IgD-negative memory B cell (primary cell): ENCODE data around the gene FOXP1. TPM values are rescaled to one million over a fixed set of nuclear protein-coding genes. Genes with fewer than 3 reads are reported as not detected.

Experiments used
- H3K27ac Mint-ChIP-seq, 3 donors: one replicate each; pipeline ENCODE4 v1.8.0; 2020 to 2022; ENCODE audit warnings: mild to moderate bottlenecking in 3 of 3, mixed read lengths in 3 of 3, moderate library complexity in 1 of 3
- H3K27me3 Mint-ChIP-seq: one replicate; pipeline ENCODE4 v1.8.0; 2021; ENCODE audit warnings: mixed read lengths
- H3K36me3 Mint-ChIP-seq: one replicate; pipeline ENCODE4 v1.8.0; 2020; ENCODE audit warnings: mild to moderate bottlenecking, mixed read lengths
- H3K4me1 Mint-ChIP-seq, 3 donors: one replicate each; pipeline ENCODE4 v1.8.0; 2020 to 2022; ENCODE audit warnings: mixed read lengths in 3 of 3, mild to moderate bottlenecking in 1 of 3
- H3K4me3 Mint-ChIP-seq, 4 donors: one replicate each; pipeline ENCODE4 v1.8.0; 2020 to 2022; ENCODE audit warnings: mild to moderate bottlenecking in 4 of 4, mixed read lengths in 4 of 4, moderate library complexity in 3 of 4
- H3K9me3 Mint-ChIP-seq, 3 donors: one replicate each; pipeline ENCODE4 v1.8.0; 2020 to 2021; ENCODE audit warnings: mixed read lengths in 3 of 3, mild to moderate bottlenecking in 1 of 3
- polyA plus RNA-seq: library from polyadenylated mRNA; unstranded; fragments of 300-500 nt; fragmentation: Illumina TruSeq; gene quantifications from one replicate; pipeline ENCODE4 v1.2.3, GENCODE V29; 2021

Gene FOXP1
- polyA plus RNA-seq, 1 donor from 2014 or later = 277 TPM

GRCh38 chr3:71520161-71521020 is 63.1 kb downstream of the FOXP1 start:
- peaks cover 3% of the 10 kb centered on the region for H3K27me3 Mint-ChIP-seq

GRCh38 chr3:71518089-71518488 is 65.4 kb downstream of the FOXP1 start:
- H3K4me3 Mint-ChIP-seq = no peak overlapping the region
- no peaks in the 10 kb centered on the region for H3K9me3 Mint-ChIP-seq
- peaks cover 3% of the 10 kb centered on the region for H3K27me3 Mint-ChIP-seq
- H3K27ac Mint-ChIP-seq = no peak overlapping the region
- peaks cover 0 to 6% (median 0%) of the 10 kb centered on the region in 3 donors for H3K4me1 Mint-ChIP-seq
- peaks cover 2% of the 10 kb centered on the region for H3K36me3 Mint-ChIP-seq

More at GRCh38 chr3:71520161-71521020, 63.1 kb downstream of the FOXP1 start:
- Mint-ChIP-seq H3K36me3 (peaks cover 2% of the 10 kb centered on the region), H3K4me3 (no peak overlapping the region), H3K27ac (peak overlapping the region in 1 of 3 donors; percentile 15), H3K4me1 (peaks cover 0 to 6% (median 0%) of the 10 kb centered on the region in 3 donors), H3K9me3 (no peaks in the 10 kb centered on the region)

GRCh38 chr3:71517271-71517791 is 66.2 kb downstream of the FOXP1 start:
- H3K36me3 Mint-ChIP-seq = peaks cover 2% of the 10 kb centered on the region
- H3K27ac Mint-ChIP-seq = no peak overlapping the region
- H3K4me1 Mint-ChIP-seq = peaks cover 0 to 7% (median under 1%) of the 10 kb centered on the region in 3 donors
- H3K4me3 Mint-ChIP-seq = no peak overlapping the region
- H3K9me3 Mint-ChIP-seq = no peaks in the 10 kb centered on the region
- H3K27me3 Mint-ChIP-seq = peaks cover 3% of the 10 kb centered on the region

GRCh38 chr3:71515636-71516365 is 67.7 kb downstream of the FOXP1 start:
- Mint-ChIP-seq H3K9me3 (no peaks in the 10 kb centered on the region), H3K4me1 (peaks cover 5 to 15% (median 5%) of the 10 kb centered on the region in 3 donors), H3K4me3 (no peak overlapping the region), H3K27ac (no peak overlapping the region), H3K36me3 (no peaks in the 10 kb centered on the region), H3K27me3 (peaks cover 3% of the 10 kb centered on the region)

GRCh38 chr3:71514621-71515020 is 68.9 kb downstream of the FOXP1 start:
- no peak overlapping the region for H3K27ac Mint-ChIP-seq
- H3K9me3 Mint-ChIP-seq = no peaks in the 10 kb centered on the region
- peaks cover 3% of the 10 kb centered on the region for H3K27me3 Mint-ChIP-seq
- no peaks in the 10 kb centered on the region for H3K36me3 Mint-ChIP-seq
- peaks cover 5 to 15% (median 5%) of the 10 kb centered on the region in 3 donors for H3K4me1 Mint-ChIP-seq
- H3K4me3 Mint-ChIP-seq = no peak overlapping the region

- H3K36me3 Mint-ChIP-seq = no peaks in the 10 kb centered on the region
- H3K4me1 Mint-ChIP-seq = peaks cover 5 to 15% (median 5%) of the 10 kb centered on the region in 3 donors
- peaks cover 3% of the 10 kb centered on the region for H3K27me3 Mint-ChIP-seq
- no peak overlapping the region for H3K4me3 Mint-ChIP-seq
- no peaks in the 10 kb centered on the region for H3K9me3 Mint-ChIP-seq
- H3K27ac Mint-ChIP-seq = no peak overlapping the region
These were observed 70.0 kb downstream of the FOXP1 start for GRCh38 chr3:71513515-71513914.

GRCh38 chr3:71513081-71513480 is 70.4 kb downstream of the FOXP1 start:
- no peaks in the 10 kb centered on the region for H3K36me3 Mint-ChIP-seq
- peaks cover 5 to 15% (median 5%) of the 10 kb centered on the region in 3 donors for H3K4me1 Mint-ChIP-seq
- no peak overlapping the region for H3K27ac Mint-ChIP-seq
- no peak overlapping the region for H3K4me3 Mint-ChIP-seq
- H3K27me3 Mint-ChIP-seq = peaks cover 3% of the 10 kb centered on the region
- no peaks in the 10 kb centered on the region for H3K9me3 Mint-ChIP-seq

GRCh38 chr3:71512544-71512943 is 71.0 kb downstream of the FOXP1 start:
- no peaks in the 10 kb centered on the region for H3K9me3 Mint-ChIP-seq

GRCh38 chr3:71512000-71512399 is 71.5 kb downstream of the FOXP1 start:
- H3K4me1 Mint-ChIP-seq = peaks cover 5 to 14% (median 5%) of the 10 kb centered on the region in 3 donors
- peaks cover under 1% of the 10 kb centered on the region for H3K27me3 Mint-ChIP-seq
- H3K9me3 Mint-ChIP-seq = no peaks in the 10 kb centered on the region
- no peak overlapping the region for H3K4me3 Mint-ChIP-seq
- no peaks in the 10 kb centered on the region for H3K36me3 Mint-ChIP-seq
- H3K27ac Mint-ChIP-seq = peak overlapping the region in 1 of 3 donors; percentile 22

More at GRCh38 chr3:71512544-71512943, 71.0 kb downstream of the FOXP1 start:
- no peaks in the 10 kb centered on the region for H3K36me3 Mint-ChIP-seq
- H3K27me3 Mint-ChIP-seq = peaks cover 3% of the 10 kb centered on the region
- H3K4me3 Mint-ChIP-seq = no peak overlapping the region
- peaks cover 5 to 14% (median 5%) of the 10 kb centered on the region in 3 donors for H3K4me1 Mint-ChIP-seq
- peak overlapping the region in 1 of 3 donors; percentile 22 for H3K27ac Mint-ChIP-seq

GRCh38 chr3:71511446-71511845 is 72.1 kb downstream of the FOXP1 start:
- Mint-ChIP-seq H3K4me1 (peaks cover 5 to 14% (median 5%) of the 10 kb centered on the region in 3 donors), H3K36me3 (no peaks in the 10 kb centered on the region), H3K4me3 (no peak overlapping the region), H3K27me3 (no peaks in the 10 kb centered on the region), H3K27ac (peak overlapping the region in 1 of 3 donors; percentile 22), H3K9me3 (no peaks in the 10 kb centered on the region)

- Mint-ChIP-seq H3K4me3 (no peak overlapping the region), H3K27ac (no peak overlapping the region)
These were observed 72.5 kb downstream of the FOXP1 start for GRCh38 chr3:71511037-71511436.

GRCh38 chr3:71510510-71510909 is 73.0 kb downstream of the FOXP1 start:
- Mint-ChIP-seq H3K36me3 (no peaks in the 10 kb centered on the region), H3K27me3 (no peaks in the 10 kb centered on the region), H3K4me3 (no peak overlapping the region), H3K27ac (no peak overlapping the region), H3K4me1 (peaks cover 5 to 16% (median 5%) of the 10 kb centered on the region in 3 donors), H3K9me3 (no peaks in the 10 kb centered on the region)

More at GRCh38 chr3:71511037-71511436, 72.5 kb downstream of the FOXP1 start:
- H3K36me3 Mint-ChIP-seq = no peaks in the 10 kb centered on the region
- H3K4me1 Mint-ChIP-seq = peaks cover 5 to 14% (median 5%) of the 10 kb centered on the region in 3 donors
- no peaks in the 10 kb centered on the region for H3K27me3 Mint-ChIP-seq
- H3K9me3 Mint-ChIP-seq = no peaks in the 10 kb centered on the region

- Mint-ChIP-seq H3K36me3 (no peaks in the 10 kb centered on the region), H3K27me3 (no peaks in the 10 kb centered on the region), H3K9me3 (no peaks in the 10 kb centered on the region), H3K4me1 (peaks cover 5 to 16% (median 5%) of the 10 kb centered on the region in 3 donors), H3K27ac (no peak overlapping the region), H3K4me3 (no peak overlapping the region)
These were observed 74.5 kb downstream of the FOXP1 start for GRCh38 chr3:71509066-71509465.

- H3K4me1 Mint-ChIP-seq = peaks cover 10 to 20% (median 12%) of the 10 kb centered on the region in 3 donors
- no peak overlapping the region for H3K4me3 Mint-ChIP-seq
- H3K27ac Mint-ChIP-seq = peak overlapping the region in 1 of 3 donors; percentile 90
- H3K27me3 Mint-ChIP-seq = no peaks in the 10 kb centered on the region
- H3K9me3 Mint-ChIP-seq = no peaks in the 10 kb centered on the region
- H3K36me3 Mint-ChIP-seq = no peaks in the 10 kb centered on the region
These were observed 77.7 kb downstream of the FOXP1 start for GRCh38 chr3:71505767-71506350.
